HL-60 (cell line): ENCODE results near the gene VPS37D.

Experiments
- GABPA ChIP-seq: IDR thresholded peaks from 2 replicates; pipeline ENCODE4 v1.6.1; 2012; ENCODE audit warnings: low read depth
- POLR2AphosphoS5 ChIP-seq: IDR thresholded peaks from 2 replicates; pipeline ENCODE4 v1.6.1; 2012; ENCODE audit warnings: low read depth
- SPI1 ChIP-seq: IDR thresholded peaks from 2 replicates; pipeline ENCODE4 v1.6.1; 2012; ENCODE audit warnings: low read depth, mild to moderate bottlenecking, borderline replicate concordance
- TF ChIP-seq, protein P1 (sequence below): IDR thresholded peaks from one replicate; pipeline ENCODE4 v1.5.1; 2011; ENCODE audit warnings: low read length, control low read depth, inconsistent platforms; ENCODE audit not compliant: insufficient read depth
- TF ChIP-seq, protein P2 (sequence below): IDR thresholded peaks from 2 replicates; pipeline ENCODE4 v1.6.1; 2012; ENCODE audit warnings: low read depth; ENCODE audit not compliant: insufficient replicate concordance

DNA sequence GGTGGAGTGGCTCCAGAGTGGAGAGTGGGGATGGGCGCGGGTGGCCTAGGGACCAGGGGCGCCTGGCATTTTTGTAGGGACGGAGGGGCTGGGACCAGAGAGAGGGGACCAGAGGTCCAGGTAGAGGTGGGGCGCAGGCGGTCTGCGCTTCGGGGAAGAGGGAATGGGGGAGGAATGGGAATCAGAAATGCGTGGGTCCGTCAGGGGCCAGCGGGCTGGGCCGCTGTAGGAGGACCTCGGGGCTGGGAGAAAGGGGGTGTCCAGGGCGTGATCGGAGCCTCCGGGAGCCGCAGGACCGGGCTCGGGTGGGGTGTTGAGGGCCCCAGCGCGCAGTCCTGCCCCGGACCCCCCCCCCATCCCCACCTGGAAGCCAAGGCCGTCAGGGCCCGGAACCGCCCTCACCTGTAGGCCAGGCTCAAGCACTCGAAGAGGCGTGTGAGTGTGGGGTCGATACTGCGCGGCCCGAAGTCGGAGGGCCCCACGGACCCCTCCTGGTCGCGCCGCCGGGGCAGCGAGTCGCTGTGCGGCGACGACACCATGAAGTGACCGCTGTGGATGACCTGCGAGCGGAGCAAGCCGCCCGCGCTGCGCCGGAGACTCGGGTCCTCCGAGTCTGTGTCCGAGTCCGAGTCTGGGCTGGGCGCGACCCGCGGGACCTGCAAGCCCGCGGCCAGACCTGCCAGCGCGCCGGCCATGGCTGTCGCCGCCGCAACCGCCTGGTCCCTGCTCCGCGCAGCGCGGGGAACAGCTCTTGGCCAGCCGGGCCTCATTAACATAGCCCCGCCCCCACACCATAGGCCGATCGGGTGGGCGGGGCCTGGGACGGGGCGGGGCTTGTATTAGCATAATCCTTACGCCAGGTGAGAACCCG is 43.6 kb upstream of the VPS37D start, which contains the start of gene MLXIPL:
- TF ChIP-seq, protein P1, sequence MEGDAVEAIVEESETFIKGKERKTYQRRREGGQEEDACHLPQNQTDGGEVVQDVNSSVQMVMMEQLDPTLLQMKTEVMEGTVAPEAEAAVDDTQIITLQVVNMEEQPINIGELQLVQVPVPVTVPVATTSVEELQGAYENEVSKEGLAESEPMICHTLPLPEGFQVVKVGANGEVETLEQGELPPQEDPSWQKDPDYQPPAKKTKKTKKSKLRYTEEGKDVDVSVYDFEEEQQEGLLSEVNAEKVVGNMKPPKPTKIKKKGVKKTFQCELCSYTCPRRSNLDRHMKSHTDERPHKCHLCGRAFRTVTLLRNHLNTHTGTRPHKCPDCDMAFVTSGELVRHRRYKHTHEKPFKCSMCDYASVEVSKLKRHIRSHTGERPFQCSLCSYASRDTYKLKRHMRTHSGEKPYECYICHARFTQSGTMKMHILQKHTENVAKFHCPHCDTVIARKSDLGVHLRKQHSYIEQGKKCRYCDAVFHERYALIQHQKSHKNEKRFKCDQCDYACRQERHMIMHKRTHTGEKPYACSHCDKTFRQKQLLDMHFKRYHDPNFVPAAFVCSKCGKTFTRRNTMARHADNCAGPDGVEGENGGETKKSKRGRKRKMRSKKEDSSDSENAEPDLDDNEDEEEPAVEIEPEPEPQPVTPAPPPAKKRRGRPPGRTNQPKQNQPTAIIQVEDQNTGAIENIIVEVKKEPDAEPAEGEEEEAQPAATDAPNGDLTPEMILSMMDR: no peak
- TF ChIP-seq, protein P2, sequence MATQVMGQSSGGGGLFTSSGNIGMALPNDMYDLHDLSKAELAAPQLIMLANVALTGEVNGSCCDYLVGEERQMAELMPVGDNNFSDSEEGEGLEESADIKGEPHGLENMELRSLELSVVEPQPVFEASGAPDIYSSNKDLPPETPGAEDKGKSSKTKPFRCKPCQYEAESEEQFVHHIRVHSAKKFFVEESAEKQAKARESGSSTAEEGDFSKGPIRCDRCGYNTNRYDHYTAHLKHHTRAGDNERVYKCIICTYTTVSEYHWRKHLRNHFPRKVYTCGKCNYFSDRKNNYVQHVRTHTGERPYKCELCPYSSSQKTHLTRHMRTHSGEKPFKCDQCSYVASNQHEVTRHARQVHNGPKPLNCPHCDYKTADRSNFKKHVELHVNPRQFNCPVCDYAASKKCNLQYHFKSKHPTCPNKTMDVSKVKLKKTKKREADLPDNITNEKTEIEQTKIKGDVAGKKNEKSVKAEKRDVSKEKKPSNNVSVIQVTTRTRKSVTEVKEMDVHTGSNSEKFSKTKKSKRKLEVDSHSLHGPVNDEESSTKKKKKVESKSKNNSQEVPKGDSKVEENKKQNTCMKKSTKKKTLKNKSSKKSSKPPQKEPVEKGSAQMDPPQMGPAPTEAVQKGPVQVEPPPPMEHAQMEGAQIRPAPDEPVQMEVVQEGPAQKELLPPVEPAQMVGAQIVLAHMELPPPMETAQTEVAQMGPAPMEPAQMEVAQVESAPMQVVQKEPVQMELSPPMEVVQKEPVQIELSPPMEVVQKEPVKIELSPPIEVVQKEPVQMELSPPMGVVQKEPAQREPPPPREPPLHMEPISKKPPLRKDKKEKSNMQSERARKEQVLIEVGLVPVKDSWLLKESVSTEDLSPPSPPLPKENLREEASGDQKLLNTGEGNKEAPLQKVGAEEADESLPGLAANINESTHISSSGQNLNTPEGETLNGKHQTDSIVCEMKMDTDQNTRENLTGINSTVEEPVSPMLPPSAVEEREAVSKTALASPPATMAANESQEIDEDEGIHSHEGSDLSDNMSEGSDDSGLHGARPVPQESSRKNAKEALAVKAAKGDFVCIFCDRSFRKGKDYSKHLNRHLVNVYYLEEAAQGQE: no peak
- TF ChIP-seq GABPA: no peak
- TF ChIP-seq POLR2AphosphoS5: no peak
- no peak for TF ChIP-seq SPI1
